ENCODE data around the gene PLOD3.

GRCh38 chr7:101168412-101169049, 48.9 kb downstream of the PLOD3 start:
- no peak for TF ChIP-seq EZH2 (IDR thresholded peaks at IDR 0.05)
- no peak for TF ChIP-seq POLR2AphosphoS5 (IDR thresholded peaks at IDR 0.05; ENCODE audit: borderline replicate concordance, low read depth, low read length)
- TF ChIP-seq FOXP2 (optimal IDR thresholded peaks at IDR 0.05; ENCODE audit: control extremely low read depth, extremely low read length, insufficient read depth) = no peak
